GM19043 (cell line): ENCODE data around the gene ARF1.

Source experiments
- ATAC-seq: cut with Tn5 transposase; IDR thresholded peaks from one replicate; pipeline ENCODE4 v1.9.1; 2021; ENCODE audit warnings: low read depth; ENCODE audit not compliant: unreplicated experiment

The ARF1 gene

GRCh38 chr1:228048659-228049298 is 33.7 kb upstream of the ARF1 start:
- ATAC-seq: no peak

GRCh38 chr1:228050571-228051231 is 31.8 kb upstream of the ARF1 start:
- no peak for ATAC-seq

GRCh38 chr1:228058172-228058948 is 24.1 kb upstream of the ARF1 start:
- ATAC-seq: no peak

GRCh38 chr1:228058949-228059633 is 23.4 kb upstream of the ARF1 start:
- ATAC-seq: no peak

GRCh38 chr1:228059634-228060457 is 22.7 kb upstream of the ARF1 start:
- no peak for ATAC-seq

GRCh38 chr1:228060458-228061190 is 21.9 kb upstream of the ARF1 start:
- no peak for ATAC-seq

- ATAC-seq: no peak
Observed at GRCh38 chr1:228061411-228062084, 21.0 kb upstream of the ARF1 start.

GRCh38 chr1:228062085-228062791 is 20.3 kb upstream of the ARF1 start:
- ATAC-seq: no peak

GRCh38 chr1:228062812-228063211 is 19.7 kb upstream of the ARF1 start:
- ATAC-seq: no peak

- no peak for ATAC-seq
Observed at GRCh38 chr1:228063251-228064191, 19.0 kb upstream of the ARF1 start.

- ATAC-seq: no peak
Observed at GRCh38 chr1:228064296-228064695, 18.2 kb upstream of the ARF1 start.

- ATAC-seq: no peak
Observed at GRCh38 chr1:228064741-228065542, 17.6 kb upstream of the ARF1 start.

- ATAC-seq: no peak
Observed at GRCh38 chr1:228065543-228066347, 16.8 kb upstream of the ARF1 start.

- no peak for ATAC-seq
Observed at GRCh38 chr1:228066416-228066815, 16.1 kb upstream of the ARF1 start.

- ATAC-seq: no peak
Observed at GRCh38 chr1:228066891-228067654, 15.4 kb upstream of the ARF1 start.
